ENCODE measurements around the gene P2RX1.
"Not testable (repeated sequence)": the region's sequence is repeated elsewhere in the genome, so short reads cannot be mapped to it uniquely, and the experiment has no call there.

The P2RX1 gene

GRCh38 chr17:3866276-3866675 lies 50.0 kb downstream of the P2RX1 start:
- H3K9me3 ChIP-seq (ENCODE audit: control insufficient read depth in 5 of 5, low read length in 5 of 5) = no peaks in the 10 kb centered on the region
- no peaks in the 10 kb centered on the region for H3K27me3 ChIP-seq (ENCODE audit: control insufficient read depth in 5 of 5, insufficient read depth in 4 of 5, low read length in 5 of 5)
- H3K36me3 ChIP-seq (ENCODE audit: control insufficient read depth in 5 of 5, insufficient read depth in 5 of 5, low read length in 5 of 5) = peaks cover 0 to 14% (median 9%) of the 10 kb centered on the region in 5 donors
- H3K27ac ChIP-seq (ENCODE audit: low read depth, low read length) = no peak overlapping the region
- peaks cover 0 to 6% (median 0%) of the 10 kb centered on the region in 5 donors for H3K4me1 ChIP-seq (ENCODE audit: control insufficient read depth in 5 of 5, insufficient read depth in 5 of 5, low read length in 5 of 5)
- no peak overlapping the region for H3K4me3 ChIP-seq (ENCODE audit: low read depth in 1 of 5, low read length in 5 of 5)
- no peak overlapping the region for H3K9ac ChIP-seq (ENCODE audit: low read length in 5 of 5)

- Histone ChIP-seq H3K9me3 (ENCODE audit: control insufficient read depth in 5 of 5, low read length in 5 of 5) (no peaks in the 10 kb centered on the region), H3K9ac (ENCODE audit: low read length in 5 of 5) (no peak overlapping the region), H3K27ac (ENCODE audit: low read depth, low read length) (no peak overlapping the region), H3K4me1 (ENCODE audit: control insufficient read depth in 5 of 5, insufficient read depth in 5 of 5, low read length in 5 of 5) (no peaks in the 10 kb centered on the region), H3K4me3 (ENCODE audit: low read depth in 1 of 5, low read length in 5 of 5) (no peak overlapping the region), H3K36me3 (ENCODE audit: control insufficient read depth in 5 of 5, insufficient read depth in 5 of 5, low read length in 5 of 5) (peaks cover 0 to 24% (median 20%) of the 10 kb centered on the region in 5 donors), H3K27me3 (ENCODE audit: control insufficient read depth in 5 of 5, insufficient read depth in 4 of 5, low read length in 5 of 5) (no peaks in the 10 kb centered on the region)
These were observed 51.1 kb downstream of the P2RX1 start for GRCh38 chr17:3865176-3865575.

GRCh38 chr17:3864534-3864933 lies 51.7 kb downstream of the P2RX1 start:
- Histone ChIP-seq H3K4me1 (ENCODE audit: control insufficient read depth in 5 of 5, insufficient read depth in 5 of 5, low read length in 5 of 5) (no peaks in the 10 kb centered on the region), H3K9me3 (ENCODE audit: control insufficient read depth in 5 of 5, low read length in 5 of 5) (no peaks in the 10 kb centered on the region), H3K36me3 (ENCODE audit: control insufficient read depth in 5 of 5, insufficient read depth in 5 of 5, low read length in 5 of 5) (peaks cover 0 to 27% (median 17%) of the 10 kb centered on the region in 5 donors), H3K27me3 (ENCODE audit: control insufficient read depth in 5 of 5, insufficient read depth in 4 of 5, low read length in 5 of 5) (no peaks in the 10 kb centered on the region), H3K9ac (ENCODE audit: low read length in 5 of 5) (no peak overlapping the region), H3K4me3 (ENCODE audit: low read depth in 1 of 5, low read length in 5 of 5) (no peak overlapping the region), H3K27ac (ENCODE audit: low read depth, low read length) (no peak overlapping the region)

- Histone ChIP-seq H3K27me3 (ENCODE audit: control insufficient read depth in 5 of 5, insufficient read depth in 4 of 5, low read length in 5 of 5) (no peaks in the 10 kb centered on the region), H3K9me3 (ENCODE audit: control insufficient read depth in 5 of 5, low read length in 5 of 5) (no peaks in the 10 kb centered on the region), H3K36me3 (ENCODE audit: control insufficient read depth in 5 of 5, insufficient read depth in 5 of 5, low read length in 5 of 5) (peaks cover 0 to 23% (median 15%) of the 10 kb centered on the region in 5 donors), H3K4me3 (ENCODE audit: low read depth in 1 of 5, low read length in 5 of 5) (no peak overlapping the region), H3K4me1 (ENCODE audit: control insufficient read depth in 5 of 5, insufficient read depth in 5 of 5, low read length in 5 of 5) (no peaks in the 10 kb centered on the region), H3K27ac (ENCODE audit: low read depth, low read length) (no peak overlapping the region), H3K9ac (ENCODE audit: low read length in 5 of 5) (no peak overlapping the region)
These were observed 54.2 kb downstream of the P2RX1 start for GRCh38 chr17:3861761-3862681.

GRCh38 chr17:3860939-3861700 lies 55.1 kb downstream of the P2RX1 start:
- H3K27ac ChIP-seq (ENCODE audit: low read depth, low read length) = no peak overlapping the region
- H3K36me3 ChIP-seq (ENCODE audit: control insufficient read depth in 5 of 5, insufficient read depth in 5 of 5, low read length in 5 of 5) = peaks cover 0 to 23% (median 15%) of the 10 kb centered on the region in 5 donors
- H3K9me3 ChIP-seq (ENCODE audit: control insufficient read depth in 5 of 5, low read length in 5 of 5) = no peaks in the 10 kb centered on the region
- no peaks in the 10 kb centered on the region for H3K4me1 ChIP-seq (ENCODE audit: control insufficient read depth in 5 of 5, insufficient read depth in 5 of 5, low read length in 5 of 5)
- H3K9ac ChIP-seq (ENCODE audit: low read length in 5 of 5) = no peak overlapping the region
- H3K4me3 ChIP-seq (ENCODE audit: low read depth in 1 of 5, low read length in 5 of 5) = no peak overlapping the region
- no peaks in the 10 kb centered on the region for H3K27me3 ChIP-seq (ENCODE audit: control insufficient read depth in 5 of 5, insufficient read depth in 4 of 5, low read length in 5 of 5)

GRCh38 chr17:3859940-3860339 lies 56.3 kb downstream of the P2RX1 start:
- H3K9ac ChIP-seq (ENCODE audit: low read length in 5 of 5) = no peak overlapping the region
- H3K36me3 ChIP-seq (ENCODE audit: control insufficient read depth in 5 of 5, insufficient read depth in 5 of 5, low read length in 5 of 5) = peaks cover 0 to 19% (median 15%) of the 10 kb centered on the region in 5 donors
- H3K27ac ChIP-seq (ENCODE audit: low read depth, low read length) = no peak overlapping the region
- no peaks in the 10 kb centered on the region for H3K9me3 ChIP-seq (ENCODE audit: control insufficient read depth in 5 of 5, low read length in 5 of 5)
- H3K4me3 ChIP-seq (ENCODE audit: low read depth in 1 of 5, low read length in 5 of 5) = no peak overlapping the region
- no peaks in the 10 kb centered on the region for H3K4me1 ChIP-seq (ENCODE audit: control insufficient read depth in 5 of 5, insufficient read depth in 5 of 5, low read length in 5 of 5)
- no peaks in the 10 kb centered on the region for H3K27me3 ChIP-seq (ENCODE audit: control insufficient read depth in 5 of 5, insufficient read depth in 4 of 5, low read length in 5 of 5)

GRCh38 chr17:3857261-3858105 lies 58.8 kb downstream of the P2RX1 start:
- Histone ChIP-seq H3K27ac (ENCODE audit: low read depth, low read length) (no peak overlapping the region), H3K9ac (ENCODE audit: low read length in 5 of 5) (no peak overlapping the region), H3K4me1 (ENCODE audit: control insufficient read depth in 5 of 5, insufficient read depth in 5 of 5, low read length in 5 of 5) (no peaks in the 10 kb centered on the region), H3K36me3 (ENCODE audit: control insufficient read depth in 5 of 5, insufficient read depth in 5 of 5, low read length in 5 of 5) (peaks cover 0 to 19% (median 15%) of the 10 kb centered on the region in 5 donors), H3K4me3 (ENCODE audit: low read depth in 1 of 5, low read length in 5 of 5) (no peak overlapping the region), H3K27me3 (ENCODE audit: control insufficient read depth in 5 of 5, insufficient read depth in 4 of 5, low read length in 5 of 5) (no peaks in the 10 kb centered on the region), H3K9me3 (ENCODE audit: control insufficient read depth in 5 of 5, low read length in 5 of 5) (no peaks in the 10 kb centered on the region)

- not testable (repeated sequence) for H3K4me1 ChIP-seq (ENCODE audit: control insufficient read depth in 5 of 5, insufficient read depth in 5 of 5, low read length in 5 of 5); H3K9me3 ChIP-seq (ENCODE audit: control insufficient read depth in 5 of 5, low read length in 5 of 5); H3K4me3 ChIP-seq (ENCODE audit: low read depth in 1 of 5, low read length in 5 of 5); H3K27me3 ChIP-seq (ENCODE audit: control insufficient read depth in 5 of 5, insufficient read depth in 4 of 5, low read length in 5 of 5); H3K36me3 ChIP-seq (ENCODE audit: control insufficient read depth in 5 of 5, insufficient read depth in 5 of 5, low read length in 5 of 5); H3K27ac ChIP-seq (ENCODE audit: low read depth, low read length); H3K9ac ChIP-seq (ENCODE audit: low read length in 5 of 5)
These were observed 62.1 kb downstream of the P2RX1 start for GRCh38 chr17:3854204-3854603.

- Histone ChIP-seq H3K27me3 (ENCODE audit: control insufficient read depth in 5 of 5, insufficient read depth in 4 of 5, low read length in 5 of 5) (peaks cover 0 to 5% (median 0%) of the 10 kb centered on the region in 5 donors), H3K9me3 (ENCODE audit: control insufficient read depth in 5 of 5, low read length in 5 of 5) (no peaks in the 10 kb centered on the region), H3K4me1 (ENCODE audit: control insufficient read depth in 5 of 5, insufficient read depth in 5 of 5, low read length in 5 of 5) (no peaks in the 10 kb centered on the region)
These were observed 63.7 kb downstream of the P2RX1 start for GRCh38 chr17:3852561-3852960.

More at GRCh38 chr17:3852561-3852960, 63.7 kb downstream of the P2RX1 start:
- Histone ChIP-seq H3K9ac (ENCODE audit: low read length in 5 of 5) (no peak overlapping the region), H3K27ac (ENCODE audit: low read depth, low read length) (no peak overlapping the region), H3K36me3 (ENCODE audit: control insufficient read depth in 5 of 5, insufficient read depth in 5 of 5, low read length in 5 of 5) (no peaks in the 10 kb centered on the region), H3K4me3 (ENCODE audit: low read depth in 1 of 5, low read length in 5 of 5) (no peak overlapping the region)
